NCI-H2227 (cell line): ENCODE measurements around the gene SEM1.
"Not testable (repeated sequence)": the region's sequence is repeated elsewhere in the genome, so short reads cannot be mapped to it uniquely, and the experiment has no call there.

Experiments used
- DNase-seq: peaks from one replicate; lab custom pipeline; 2025; ENCODE audit not compliant: unreplicated experiment; lab: John Stamatoyannopoulos, UW

The SEM1 gene

DNA sequence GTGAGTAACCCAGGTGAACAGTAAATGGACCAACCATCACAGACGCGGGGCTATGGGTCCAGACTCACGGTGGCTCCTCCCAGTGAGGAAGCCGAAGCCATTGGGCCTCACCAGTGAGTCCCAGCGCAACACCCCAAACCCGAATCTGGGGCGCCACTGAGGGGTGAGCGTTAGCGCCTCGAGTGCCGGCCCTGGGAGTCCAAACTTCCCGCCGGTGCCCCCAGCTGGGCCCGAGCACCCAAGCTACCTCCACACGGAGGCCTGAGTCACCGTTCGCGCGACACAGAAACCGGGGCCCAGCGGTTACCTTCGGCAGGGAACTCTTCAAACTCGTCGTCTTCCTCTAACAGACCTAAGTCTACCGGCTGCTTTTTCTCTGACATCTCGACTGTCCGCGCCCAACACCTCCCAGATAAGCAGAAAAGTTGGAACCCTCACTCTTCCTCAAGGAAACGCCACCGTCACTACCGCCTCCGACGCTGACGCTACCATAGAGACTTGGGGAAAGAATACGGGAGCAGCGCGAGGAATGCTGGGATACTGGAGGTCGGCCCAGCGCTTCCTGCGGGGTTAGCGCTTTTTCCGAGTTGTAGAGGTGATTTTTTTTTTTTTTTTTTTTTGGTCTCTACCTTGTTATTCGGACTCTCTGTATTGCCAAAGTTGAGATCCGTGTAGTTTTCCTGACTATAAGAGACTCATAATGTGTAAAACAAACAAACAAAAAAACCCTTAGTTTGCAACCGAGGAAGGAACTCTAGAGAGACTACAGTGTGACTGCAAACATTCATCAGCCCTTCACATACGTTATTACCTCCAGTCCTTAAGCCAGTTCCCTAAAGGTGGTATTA, at the start of gene SEM1:
Gene SEM1, minus strand, starts transcription at position 466 of the 848 bp plus-strand sequence. Its CDS starts 83 bp downstream, at position 383.
- DNase-seq, result peak; percentile 95

DNA sequence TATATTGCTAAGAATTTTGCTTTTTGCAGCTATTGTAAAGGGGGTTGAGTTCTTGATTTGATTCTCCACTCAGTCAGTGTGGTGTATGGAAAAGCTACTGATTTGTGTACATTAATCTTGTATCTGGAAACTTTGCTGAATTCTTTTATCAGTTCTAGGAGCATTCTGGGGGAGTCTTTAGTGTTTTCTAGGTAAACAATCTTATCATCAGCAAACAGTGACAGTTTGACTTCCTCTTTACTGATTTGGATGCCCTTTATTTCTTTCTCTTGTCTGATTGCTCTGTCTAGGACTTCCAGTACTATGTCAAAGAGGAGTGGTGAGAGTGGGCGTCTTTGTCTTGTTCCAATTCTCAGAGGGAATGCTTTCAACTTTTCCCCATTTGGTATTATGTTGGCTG, 48.2 kb upstream of the SEM1 start:
- not testable (repeated sequence) for DNase-seq

DNA sequence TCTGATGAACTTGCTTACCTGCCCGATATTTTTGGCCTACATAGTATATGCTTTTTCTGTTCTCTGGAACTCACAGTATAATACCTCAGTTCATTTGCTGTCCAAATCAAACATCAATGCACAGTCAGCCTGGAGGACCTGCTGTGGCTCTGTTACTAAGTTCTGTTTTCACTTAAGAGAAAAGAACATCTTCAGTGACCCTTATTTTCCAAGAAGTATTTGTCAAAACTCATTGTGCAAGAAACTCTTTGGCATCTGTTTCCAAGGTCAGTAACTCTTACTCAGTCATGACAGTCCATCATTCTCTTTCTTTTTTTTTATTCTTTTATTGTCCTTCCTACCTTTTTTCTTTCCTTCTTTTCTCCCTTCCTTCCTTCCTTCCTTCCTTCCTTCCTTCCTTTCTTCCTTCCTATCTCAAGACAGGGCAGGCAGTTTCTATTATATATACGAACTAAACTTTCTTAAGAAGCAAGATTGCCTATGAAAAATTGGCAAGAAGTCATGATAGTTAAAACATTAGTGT, 37.8 kb upstream of the SEM1 start:
- DNase-seq, result no peak

DNA sequence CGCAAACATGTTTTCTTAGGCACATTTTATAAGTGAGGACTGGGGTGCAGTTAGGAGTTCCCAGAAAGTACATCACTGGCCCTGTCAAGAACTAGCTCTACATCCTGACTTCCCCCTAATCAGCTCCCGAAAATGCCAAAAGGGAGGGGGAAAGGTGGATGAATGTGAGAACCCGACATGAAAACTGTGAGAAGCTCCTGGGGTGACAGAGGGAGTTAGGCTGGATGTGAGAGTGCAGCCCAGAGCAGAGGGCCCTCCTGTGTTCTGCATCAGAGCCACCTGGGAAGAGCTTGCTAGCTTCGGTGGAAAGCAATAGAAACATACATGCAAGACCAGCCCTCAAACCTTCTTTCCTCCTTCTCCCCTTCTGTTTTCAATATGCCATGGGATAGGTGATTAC, 30.5 kb upstream of the SEM1 start:
- DNase-seq, result no peak

DNA sequence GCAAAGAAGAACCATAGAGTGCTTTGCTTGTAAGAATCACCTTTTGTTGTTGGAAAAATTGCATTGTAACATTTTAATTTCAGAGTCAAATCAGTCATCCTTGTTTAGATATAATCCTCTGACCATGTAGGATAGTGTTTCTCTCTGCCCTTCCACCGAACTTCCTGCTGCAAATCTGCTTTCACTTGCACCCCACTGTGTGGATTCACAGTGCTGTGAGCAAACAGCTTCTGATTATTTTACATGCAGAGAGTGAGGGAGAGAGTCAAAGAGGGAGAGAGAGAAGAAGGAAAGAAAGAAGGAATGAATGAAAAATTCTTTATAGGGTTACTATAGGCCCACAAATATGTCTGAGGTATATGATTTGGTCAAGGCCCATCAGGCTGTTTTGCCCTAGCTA, 30.0 kb upstream of the SEM1 start:
- no peak for DNase-seq

DNA sequence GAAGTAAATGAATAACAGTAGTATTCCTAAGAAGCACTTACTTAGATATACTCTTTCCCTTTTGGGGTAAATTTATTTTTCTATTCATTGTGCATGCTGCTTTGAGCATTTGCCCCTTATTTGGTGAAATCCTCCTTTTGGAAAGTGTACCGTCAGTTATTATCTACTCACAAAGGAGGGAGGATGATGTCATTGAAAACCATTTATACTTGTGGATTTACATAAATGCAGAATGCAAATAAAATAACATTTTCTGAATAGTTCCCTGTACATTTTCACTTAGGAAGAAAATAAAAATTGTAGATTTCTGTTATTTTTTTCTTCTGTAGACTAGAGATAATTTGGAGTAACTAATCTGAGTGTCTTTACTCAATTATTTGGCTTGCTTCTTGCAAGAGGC, 29.5 kb upstream of the SEM1 start:
- no peak for DNase-seq

DNA sequence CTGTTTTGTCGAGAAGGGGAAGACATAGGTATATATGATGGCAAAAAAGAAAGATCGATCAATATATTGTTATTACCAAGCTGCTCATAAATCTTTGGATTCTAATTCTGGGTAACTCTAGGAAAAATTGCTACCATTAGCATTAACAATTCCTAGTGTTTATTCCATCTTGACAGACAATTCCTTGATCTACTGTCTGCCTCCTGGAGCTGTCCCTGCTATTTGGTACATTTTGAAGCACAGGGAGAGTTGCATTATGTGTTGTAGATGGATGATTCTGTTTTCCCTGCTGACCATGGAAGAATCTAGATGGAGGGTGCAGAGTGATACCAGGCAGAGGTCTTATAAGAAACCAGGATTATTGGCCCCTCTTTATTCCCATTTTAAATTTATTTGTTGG, 29.1 kb upstream of the SEM1 start:
- no peak for DNase-seq

DNA sequence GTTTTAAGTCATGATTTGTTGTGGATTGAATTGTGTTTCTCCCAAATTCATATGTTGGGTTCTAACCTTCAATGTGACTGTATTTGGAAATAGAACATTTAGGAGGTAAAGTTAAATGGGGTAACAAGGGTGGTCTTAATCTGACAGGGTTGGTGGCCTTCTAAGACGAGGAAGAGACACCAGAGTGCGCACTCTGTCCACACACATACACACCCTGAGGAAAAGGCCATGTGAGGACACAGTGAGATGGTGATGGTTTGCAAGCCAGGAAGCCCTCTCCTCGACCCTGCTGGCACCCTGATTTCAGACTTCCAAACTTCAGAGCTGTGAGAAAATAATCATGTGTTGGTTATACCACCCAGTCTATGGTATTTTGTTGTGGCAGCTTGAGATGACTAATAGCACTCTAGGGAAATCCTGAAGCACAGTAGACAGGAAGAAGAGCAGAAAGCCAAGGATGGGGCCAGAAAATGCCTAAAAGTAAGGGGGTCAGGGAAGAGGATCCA, 28.0 kb upstream of the SEM1 start:
- no peak for DNase-seq

DNA sequence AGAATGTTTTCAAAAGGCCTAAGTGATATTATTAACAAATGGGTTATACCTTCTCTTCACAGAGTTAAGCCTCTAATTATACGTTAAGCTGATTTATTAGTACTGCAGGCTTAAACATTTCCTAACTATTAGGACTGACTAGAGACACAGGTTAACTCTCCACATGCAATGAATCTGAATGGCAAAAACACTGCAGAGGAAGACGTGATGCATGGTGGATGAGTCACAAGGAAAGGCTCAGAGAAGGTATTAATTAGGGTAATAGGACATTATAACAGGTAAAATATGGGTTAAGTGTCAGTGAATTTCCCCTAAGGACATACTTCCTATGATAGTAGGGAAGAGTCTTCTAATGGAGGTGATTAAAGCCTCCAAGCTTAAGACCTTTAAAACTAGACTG, 24.7 kb upstream of the SEM1 start:
- peak; percentile 55 for DNase-seq

DNA sequence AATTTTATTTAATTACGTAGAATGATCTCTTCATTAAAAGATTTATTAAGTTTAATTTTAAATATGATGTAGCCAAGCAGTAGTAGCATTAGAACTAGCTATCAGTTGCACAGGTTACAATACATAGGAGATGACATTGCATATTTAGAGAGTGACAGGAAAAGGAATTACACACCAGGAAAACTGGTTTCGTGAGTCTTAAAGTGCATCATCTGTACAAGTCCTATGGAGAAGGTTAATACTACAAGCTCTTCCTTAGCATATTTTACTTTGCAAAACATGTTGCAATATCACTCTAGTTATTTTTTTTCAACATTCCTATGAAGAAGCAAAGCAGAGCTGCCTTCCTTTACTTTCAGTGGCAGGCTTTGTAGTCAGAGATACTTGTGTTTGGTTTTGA, 20.2 kb upstream of the SEM1 start:
- no peak for DNase-seq

DNA sequence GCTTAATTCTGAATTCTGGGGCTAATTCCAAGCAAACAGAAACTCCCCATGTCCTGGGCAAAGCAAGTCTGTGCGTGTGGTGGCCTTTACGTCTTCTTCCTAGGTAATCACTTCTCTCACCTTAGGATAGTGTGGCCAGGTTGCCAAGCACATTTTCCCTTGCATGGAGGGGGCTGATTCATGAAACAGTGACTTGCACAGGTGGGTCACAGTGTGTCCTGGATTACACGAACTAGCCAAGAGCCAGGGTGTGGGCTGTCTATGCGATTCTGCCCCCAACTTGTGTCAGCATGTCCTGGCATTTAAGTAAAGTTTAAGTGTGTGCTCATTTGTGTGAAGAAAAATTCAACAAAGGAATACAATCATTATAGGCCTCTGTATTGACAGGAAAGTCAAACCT, 18.5 kb upstream of the SEM1 start:
- DNase-seq, result no peak

DNA sequence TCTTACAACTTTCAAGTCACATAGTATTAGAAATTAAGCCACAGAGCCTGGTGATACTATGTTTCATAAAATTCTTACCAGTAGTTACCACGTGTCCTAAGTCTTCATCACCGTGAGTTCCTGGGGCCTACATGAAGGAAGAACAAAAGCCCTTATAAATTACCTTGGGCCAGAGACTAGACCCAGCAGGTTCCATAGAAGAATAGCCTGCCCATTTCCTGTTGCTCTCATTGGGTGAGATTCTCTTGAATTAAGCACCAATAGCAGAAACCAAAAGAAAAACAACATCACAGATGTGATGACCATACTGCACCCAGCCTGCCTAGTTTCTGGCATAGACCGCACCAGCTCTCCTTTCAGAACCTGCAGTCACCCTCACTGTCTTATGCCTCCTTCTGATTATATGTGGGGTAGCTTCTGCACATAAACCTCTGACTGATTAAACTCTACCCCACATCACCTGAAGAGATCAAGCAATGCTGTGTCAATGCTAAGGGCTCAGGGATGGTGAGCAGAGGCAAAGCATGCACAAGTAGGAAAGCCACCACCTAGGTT, 18.0 kb upstream of the SEM1 start:
- no peak for DNase-seq

DNA sequence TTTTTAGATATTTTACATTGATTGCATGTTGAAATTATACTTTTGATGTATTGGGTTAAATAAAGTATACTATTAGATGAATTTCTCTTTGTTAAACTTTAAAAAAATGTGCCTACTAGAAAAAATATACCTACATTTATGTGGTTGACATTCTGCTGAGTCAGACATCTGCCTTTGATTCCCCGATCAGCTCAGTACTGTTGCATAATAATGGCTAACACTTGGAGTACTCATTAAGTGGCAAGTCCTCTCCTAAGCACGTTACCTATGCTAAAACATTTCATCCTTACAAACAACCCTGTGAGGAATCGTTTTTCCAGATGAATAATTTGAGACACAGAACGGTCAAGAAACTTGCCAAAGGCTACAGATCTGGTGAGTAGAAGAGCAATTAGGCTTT, 14.0 kb upstream of the SEM1 start:
- no peak for DNase-seq

DNA sequence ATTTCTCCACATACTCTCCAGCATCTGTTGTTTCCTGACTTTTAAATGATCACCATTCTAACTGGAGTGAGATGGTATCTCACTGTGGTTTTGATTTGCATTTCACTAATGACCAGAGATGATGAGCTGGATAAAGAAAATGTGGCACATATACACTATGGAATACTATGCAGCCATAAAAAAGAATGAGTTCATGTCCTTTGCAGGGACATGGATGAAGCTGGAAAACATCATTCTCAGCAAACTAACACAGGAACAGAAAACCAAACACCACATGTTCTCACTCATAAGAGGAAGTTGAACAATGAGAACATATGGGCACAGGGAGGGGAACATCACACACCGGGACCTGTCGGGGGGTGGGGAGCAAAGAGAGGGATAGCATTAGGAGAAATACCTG, 13.3 kb upstream of the SEM1 start:
- not testable (repeated sequence) for DNase-seq

DNA sequence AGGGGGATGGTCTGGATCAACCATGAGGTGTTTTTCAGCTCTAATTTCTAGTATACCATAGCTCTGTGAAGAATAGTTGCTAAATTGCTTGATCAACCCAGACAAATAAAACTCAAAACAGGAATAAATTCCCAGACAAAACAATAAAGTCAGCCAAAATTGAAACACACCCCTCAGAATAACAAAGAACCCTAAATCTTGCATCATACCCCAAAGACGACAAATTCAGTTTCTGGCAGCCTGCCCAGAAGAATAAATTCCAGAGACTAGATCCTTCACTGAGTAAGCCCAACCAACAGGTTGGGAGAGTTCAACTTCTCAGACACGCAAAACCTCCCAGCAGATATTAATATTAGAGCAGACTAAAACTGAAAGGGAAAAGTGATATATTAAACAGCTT, 11.2 kb upstream of the SEM1 start:
- DNase-seq, result no peak

DNA sequence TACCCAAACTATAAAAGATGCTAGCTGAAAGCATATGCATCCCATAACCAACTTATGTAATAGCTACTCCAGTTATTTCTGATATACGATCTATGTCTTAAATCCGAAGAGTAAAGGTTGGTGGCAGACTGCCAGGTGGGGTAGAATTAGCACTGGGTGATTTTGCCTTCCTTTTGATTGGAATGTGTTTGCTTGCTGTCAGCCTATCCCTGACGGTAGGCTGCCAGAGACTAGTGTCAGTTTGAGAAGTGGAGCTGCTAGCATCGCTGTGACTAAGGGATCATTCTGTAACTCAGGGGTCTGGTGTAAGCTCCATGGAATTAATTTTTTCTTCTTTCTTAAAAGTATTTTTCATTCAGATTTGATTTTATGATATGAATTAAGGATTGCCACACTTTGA, 9.5 kb upstream of the SEM1 start:
- no peak for DNase-seq

DNA sequence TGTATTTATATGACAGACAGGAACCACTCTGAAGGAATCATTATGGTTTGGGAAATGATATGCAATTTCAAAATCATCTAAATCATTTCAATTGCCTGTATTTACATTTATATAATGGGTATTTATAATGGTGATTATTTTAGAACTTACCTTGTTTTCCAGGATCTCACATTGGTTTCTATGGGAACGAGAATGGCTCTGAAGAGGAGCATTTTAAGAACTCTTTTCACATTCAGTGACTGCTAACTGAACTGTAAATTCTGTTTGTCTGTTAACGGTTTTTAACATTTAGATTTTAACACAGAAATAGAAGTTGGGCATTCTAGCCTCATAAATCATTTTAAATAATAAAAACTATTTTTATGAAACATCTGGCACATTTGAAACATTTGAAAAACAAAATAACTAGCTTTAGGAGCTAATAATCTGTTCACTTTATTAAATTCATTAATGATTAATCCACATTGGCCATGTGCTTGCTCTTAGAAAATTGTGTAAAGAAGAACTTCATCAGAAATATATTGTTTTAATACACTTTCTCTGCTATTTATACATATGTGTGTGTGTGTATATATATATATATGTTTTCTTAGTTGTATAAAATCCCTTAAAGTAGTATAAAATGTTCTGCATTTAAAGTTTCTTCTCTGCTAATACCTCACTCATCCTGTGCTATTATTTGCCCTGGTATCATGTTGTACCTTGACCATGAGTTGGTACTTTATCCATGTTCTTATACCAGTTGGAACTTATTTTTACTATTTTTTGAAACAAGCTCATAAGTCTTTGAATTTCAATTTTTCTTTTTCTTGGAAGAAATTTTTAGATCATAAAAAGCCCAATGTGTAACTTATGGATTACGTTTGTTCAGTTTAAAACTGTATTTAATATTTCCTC, 8.7 kb upstream of the SEM1 start:
- no peak for DNase-seq

DNA sequence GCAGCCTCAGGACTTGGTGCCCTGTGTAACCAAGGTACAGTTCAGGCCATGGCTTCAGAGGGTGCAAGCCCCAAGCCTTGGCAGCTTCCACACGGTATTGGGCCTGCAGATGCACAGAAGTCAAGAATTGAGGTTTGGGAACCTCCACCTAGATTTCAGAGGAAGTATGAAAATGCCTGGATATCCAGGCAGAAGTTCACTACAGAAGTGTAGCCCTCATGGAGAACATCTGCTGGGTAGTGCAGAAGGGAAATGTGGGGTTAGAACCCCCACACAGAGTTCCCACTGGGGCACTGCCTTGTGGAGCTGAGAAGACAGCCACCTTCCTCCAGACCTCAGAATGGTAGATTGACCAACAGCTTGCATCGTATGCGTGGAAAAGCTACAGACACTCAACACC, 3.4 kb upstream of the SEM1 start:
- no peak for DNase-seq

DNA sequence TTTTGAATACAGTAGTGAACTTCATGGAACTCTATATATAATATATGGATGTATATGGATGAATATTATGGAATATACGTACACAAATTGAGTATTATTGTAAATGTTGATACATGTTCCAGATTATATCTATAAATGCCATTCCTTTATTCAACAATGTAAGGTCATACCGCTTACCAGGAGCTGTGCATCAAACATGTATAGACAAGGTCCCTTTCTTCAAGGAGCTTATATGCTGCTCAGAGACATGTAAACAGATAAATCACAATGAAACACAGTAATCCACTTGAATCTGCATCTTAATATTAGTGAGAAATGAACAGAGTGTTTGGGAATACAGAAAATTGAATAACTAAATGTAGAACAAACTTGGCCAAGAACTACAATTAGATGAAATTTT, 898 bp upstream of the SEM1 start:
- DNase-seq, result no peak

DNA sequence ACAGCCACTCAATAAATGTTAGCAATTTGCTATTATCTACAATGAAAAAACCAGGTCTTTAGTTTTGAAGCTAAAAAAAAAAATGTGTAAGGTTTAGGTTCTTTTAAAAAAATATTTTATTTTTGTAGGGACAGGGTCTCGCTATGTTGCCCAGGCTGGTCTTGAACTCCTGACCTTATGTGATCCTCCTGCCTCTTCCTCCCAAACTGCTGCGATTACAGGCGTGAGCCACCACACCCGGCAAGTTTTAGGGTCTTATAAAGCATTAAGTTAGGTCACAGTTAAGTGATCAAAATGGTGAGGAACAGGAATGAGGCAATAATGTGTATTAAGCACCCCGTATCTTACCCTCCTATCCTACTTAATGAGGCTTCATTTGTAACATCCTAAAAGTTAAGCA, 774 bp downstream of the SEM1 start:
- DNase-seq, result no peak
